HG02938 (cell line): ENCODE results near the gene PACSIN1.
"Not testable (repeated sequence)": the region's sequence is repeated elsewhere in the genome, so short reads cannot be mapped to it uniquely, and the experiment has no call there.

Experiments used
- ATAC-seq: cut with Tn5 transposase; IDR thresholded peaks from one replicate; pipeline ENCODE4 v1.9.1; 2021; ENCODE audit warnings: mild to moderate bottlenecking, moderate library complexity; ENCODE audit not compliant: unreplicated experiment

PACSIN1 gene

GRCh38 chr6:34457742-34458735 is 7.8 kb upstream of the PACSIN1 start:
- ATAC-seq: no peak

- no peak for ATAC-seq
These were observed 5.8 kb upstream of the PACSIN1 start for GRCh38 chr6:34459899-34460593.

- ATAC-seq: no peak
These were observed 4.9 kb upstream of the PACSIN1 start for GRCh38 chr6:34460796-34461507.

GRCh38 chr6:34462010-34462409 is 3.9 kb upstream of the PACSIN1 start:
- ATAC-seq: no peak

- ATAC-seq: no peak
These were observed 3.3 kb upstream of the PACSIN1 start for GRCh38 chr6:34462551-34462971.

- no peak for ATAC-seq
These were observed 2.6 kb upstream of the PACSIN1 start for GRCh38 chr6:34463299-34463698.

GRCh38 chr6:34463849-34464248 is 2.0 kb upstream of the PACSIN1 start:
- no peak for ATAC-seq

GRCh38 chr6:34466242-34467185 is 638 bp downstream of the PACSIN1 start:
- no peak for ATAC-seq

- no peak for ATAC-seq
These were observed 2.6 kb downstream of the PACSIN1 start for GRCh38 chr6:34468378-34468892.

- ATAC-seq: no peak
These were observed 3.6 kb downstream of the PACSIN1 start for GRCh38 chr6:34469499-34469898.

GRCh38 chr6:34472425-34472824 is 6.5 kb downstream of the PACSIN1 start:
- ATAC-seq: no peak

- no peak for ATAC-seq
These were observed 8.1 kb downstream of the PACSIN1 start for GRCh38 chr6:34473967-34474366.

GRCh38 chr6:34474754-34475153 is 8.9 kb downstream of the PACSIN1 start:
- no peak for ATAC-seq

GRCh38 chr6:34475238-34475682 is 9.4 kb downstream of the PACSIN1 start:
- no peak for ATAC-seq

- ATAC-seq: no peak
These were observed 10.0 kb downstream of the PACSIN1 start for GRCh38 chr6:34475767-34476328.

GRCh38 chr6:34476447-34476846 is 10.6 kb downstream of the PACSIN1 start:
- no peak for ATAC-seq

- no peak for ATAC-seq
These were observed 11.0 kb downstream of the PACSIN1 start for GRCh38 chr6:34476921-34477320.

- no peak for ATAC-seq
These were observed 12.9 kb downstream of the PACSIN1 start for GRCh38 chr6:34478796-34479195.

GRCh38 chr6:34483781-34484180 is 17.9 kb downstream of the PACSIN1 start:
- ATAC-seq: not testable (repeated sequence)

GRCh38 chr6:34484391-34484790 is 18.5 kb downstream of the PACSIN1 start:
- no peak for ATAC-seq
